ENCODE results near the gene P3H2. TPM values are rescaled to one million over a fixed set of nuclear protein-coding genes. Genes with fewer than 3 reads are reported as not detected.

P3H2 gene
- total and polyA plus RNA-seq, 9 of the 15 experiments (the other 6 are each of a cell fraction or from before 2014, with no cell fraction given), result 0.04 to 0.26 (median 0.22) TPM; not detected in 6

GRCh38 chr3:190119461-190120268 lies 1.0 kb downstream of the P3H2 start:
- Histone ChIP-seq H3K4me2 (ENCODE audit: insufficient read depth, low read length) (no peak overlapping the region), H3K27ac (ENCODE audit: extremely low read depth, low read depth, low read length) (no peak overlapping the region), H3K36me3 (ENCODE audit: control insufficient read depth, insufficient read depth, low read length) (no peaks in the 10 kb centered on the region), H2AFZ (ENCODE audit: low read depth, low read length) (no peak overlapping the region), H3K9me1 (ENCODE audit: control insufficient read depth, insufficient read depth, low read length) (no peaks in the 10 kb centered on the region), H4K20me1 (replicated peaks; ENCODE audit: control insufficient read depth, insufficient read depth, low read length) (no peaks in the 10 kb centered on the region), H3K4me3 (no peak overlapping the region), H3K9me3 (replicated peaks; ENCODE audit: control insufficient read depth, insufficient read depth, low read depth, low read length) (no peaks in the 10 kb centered on the region), H3K9ac (ENCODE audit: insufficient read depth in 1 of 2, low read depth in 2 of 2, low read length in 2 of 2) (no peak overlapping the region), H3K4me1 (replicated peaks in 1 of 2; ENCODE audit: control insufficient read depth in 2 of 2, insufficient read depth in 2 of 2, low read length in 2 of 2) (no peaks in the 10 kb centered on the region), H3K79me2 (ENCODE audit: control insufficient read depth, insufficient read depth, low read length) (no peaks in the 10 kb centered on the region), H3K27me3 (ENCODE audit: control insufficient read depth in 2 of 2, insufficient read depth in 2 of 2, low read length in 2 of 2) (no peaks in the 10 kb centered on the region)
- TF ChIP-seq NEUROD1 (IDR thresholded peaks at IDR 0.05; ENCODE audit: borderline replicate concordance, low read depth, low read length, partially characterized antibody) (no peak), ZNF133 (CRISPR knock-in tag; IDR thresholded peaks at IDR 0.05) (no peak)
- in situ Hi-C loops (cut with MboI) (no loop called here), intact Hi-C loops (cut with micrococcal nuclease) (no loop called here)
- no TSS peak for BruUV-seq (replicated peaks)
- FAIRE-seq, result no peak
- ATAC-seq, result no peak
- DNase-seq (ENCODE audit: extremely low read depth in 1 of 4, low spot score in 3 of 4), result no peak
- CTCF ChIA-PET (ENCODE audit: low intra/inter-chr PET ratio), result no interaction called here
- WGBS (ENCODE audit: insufficient coverage, low coverage, missing lambda C conversion rate), result 3% methylated on average over 8 of the region's 9 CpGs
- POLR2A ChIA-PET, result interaction anchor here (0.5 kb wide), 1 partner anchor 493 kb away, joined by 3 read pairs; no protein-coding TSS in a partner anchor

- in situ Hi-C loops (cut with MboI) (no loop called here), intact Hi-C loops (cut with micrococcal nuclease) (no loop called here)
- WGBS (ENCODE audit: insufficient coverage, low coverage, missing lambda C conversion rate), result 3% methylated on average over 3 of the region's 3 CpGs
- H3K9ac ChIP-seq (ENCODE audit: insufficient read depth in 1 of 2, low read depth in 2 of 2, low read length in 2 of 2), result no peak overlapping the region
- H2AFZ ChIP-seq (ENCODE audit: low read depth, low read length), result no peak overlapping the region
- ATAC-seq (no peak), FAIRE-seq (no peak), DNase-seq (ENCODE audit: extremely low read depth in 1 of 4, low spot score in 3 of 4) (no peak)
- ChIA-PET CTCF (ENCODE audit: low intra/inter-chr PET ratio) (no interaction called here), POLR2A (no interaction called here)
- no peak overlapping the region for H3K4me2 ChIP-seq (ENCODE audit: insufficient read depth, low read length)
- no peaks in the 10 kb centered on the region for H3K9me3 ChIP-seq (replicated peaks; ENCODE audit: control insufficient read depth, insufficient read depth, low read depth, low read length)
- no peaks in the 10 kb centered on the region for H3K36me3 ChIP-seq (ENCODE audit: control insufficient read depth, insufficient read depth, low read length)
- BruUV-seq (replicated peaks), result no TSS peak
- H3K4me1 ChIP-seq (replicated peaks in 1 of 2; ENCODE audit: control insufficient read depth in 2 of 2, insufficient read depth in 2 of 2, low read length in 2 of 2), result no peaks in the 10 kb centered on the region
- no peaks in the 10 kb centered on the region for H3K79me2 ChIP-seq (ENCODE audit: control insufficient read depth, insufficient read depth, low read length)
- H3K27me3 ChIP-seq (ENCODE audit: control insufficient read depth in 2 of 2, insufficient read depth in 2 of 2, low read length in 2 of 2), result no peaks in the 10 kb centered on the region
- H4K20me1 ChIP-seq (replicated peaks; ENCODE audit: control insufficient read depth, insufficient read depth, low read length), result no peaks in the 10 kb centered on the region
- H3K9me1 ChIP-seq (ENCODE audit: control insufficient read depth, insufficient read depth, low read length), result no peaks in the 10 kb centered on the region
- no peak overlapping the region for H3K27ac ChIP-seq (ENCODE audit: extremely low read depth, low read depth, low read length)
- H3K4me3 ChIP-seq, result no peak overlapping the region
- TF ChIP-seq UBTF (IDR thresholded peaks at IDR 0.05; ENCODE audit: borderline replicate concordance in 1 of 2, low read depth in 2 of 2, low read length in 2 of 2) (no peak), ZNF324 (CRISPR knock-in tag; IDR thresholded peaks at IDR 0.05) (no peak), RB1 (IDR thresholded peaks at IDR 0.05; ENCODE audit: low read depth) (no peak), XRCC4 (IDR thresholded peaks at IDR 0.05; ENCODE audit: extremely low read depth, insufficient read depth, insufficient read length) (no peak), ZNF766 (CRISPR knock-in tag; conservative IDR thresholded peaks at IDR 0.05) (no peak), ZNF512 (tag; IDR thresholded peaks at IDR 0.05) (no peak), ZSCAN29 (IDR thresholded peaks at IDR 0.05) (no peak), ATF2 (CRISPR knock-in tag; IDR thresholded peaks at IDR 0.05) (no peak)
Observed at GRCh38 chr3:190118438-190118837, 2.3 kb downstream of the P3H2 start.
